Activated T-cell treated with anti-CD3 and anti-CD28 coated beads for 48 hours (primary cell): Measurements from ENCODE around the gene MAK.
"Not testable (repeated sequence)": the region's sequence is repeated elsewhere in the genome, so short reads cannot be mapped to it uniquely, and the experiment has no call there.

ENCODE experiments used
- DNase-seq: peaks from one replicate; pipeline ENCODE4 v3.0.0-alpha.2; 2020; ENCODE audit warnings: low read depth

MAK gene

GRCh38 chr6:10854922-10855632 is 16.7 kb upstream of the MAK start:
- no peak for DNase-seq

- not testable (repeated sequence) for DNase-seq
Observed at GRCh38 chr6:10853849-10854300, 15.5 kb upstream of the MAK start.

GRCh38 chr6:10852361-10852960 is 14.1 kb upstream of the MAK start:
- no peak for DNase-seq

GRCh38 chr6:10850728-10851127 is 12.4 kb upstream of the MAK start:
- no peak for DNase-seq

GRCh38 chr6:10849901-10850300 is 11.6 kb upstream of the MAK start:
- DNase-seq: no peak

GRCh38 chr6:10847684-10848083 is 9.3 kb upstream of the MAK start:
- no peak for DNase-seq

GRCh38 chr6:10843554-10843953 is 5.2 kb upstream of the MAK start:
- DNase-seq: no peak

- peak; percentile 18 for DNase-seq
Observed at GRCh38 chr6:10838794-10839333, 525 bp upstream of the MAK start.

GRCh38 chr6:10837622-10837994 is 731 bp downstream of the MAK start:
- peak; percentile 1 for DNase-seq

- no peak for DNase-seq
Observed at GRCh38 chr6:10837009-10837621, 1.2 kb downstream of the MAK start.

GRCh38 chr6:10834823-10835222 is 3.5 kb downstream of the MAK start:
- DNase-seq: no peak

- DNase-seq: no peak
Observed at GRCh38 chr6:10831609-10832008, 6.7 kb downstream of the MAK start.

GRCh38 chr6:10824819-10825218 is 13.5 kb downstream of the MAK start:
- DNase-seq: no peak

GRCh38 chr6:10824297-10824696 is 14.0 kb downstream of the MAK start:
- DNase-seq: no peak

- not testable (repeated sequence) for DNase-seq
Observed at GRCh38 chr6:10814176-10814575, 24.2 kb downstream of the MAK start.

- no peak for DNase-seq
Observed at GRCh38 chr6:10809098-10809497, 29.2 kb downstream of the MAK start.

- DNase-seq: no peak
Observed at GRCh38 chr6:10808376-10808775, 30.0 kb downstream of the MAK start.

- peak; percentile 47 for DNase-seq
Observed at GRCh38 chr6:10801224-10801848, 37.0 kb downstream of the MAK start.

GRCh38 chr6:10800810-10801209 is 37.5 kb downstream of the MAK start:
- no peak for DNase-seq

GRCh38 chr6:10794239-10794638 is 44.1 kb downstream of the MAK start:
- DNase-seq: no peak

GRCh38 chr6:10793695-10794094 is 44.6 kb downstream of the MAK start:
- no peak for DNase-seq

GRCh38 chr6:10793035-10793434 is 45.3 kb downstream of the MAK start:
- no peak for DNase-seq

- DNase-seq: no peak
Observed at GRCh38 chr6:10792101-10792500, 46.2 kb downstream of the MAK start.
